HS-27A (cell line): ENCODE results near the gene PHACTR3.

ENCODE experiments used
- DNase-seq: peaks from one replicate; pipeline ENCODE4 v3.0.0-alpha.2; 2012; ENCODE audit warnings: low read depth, missing footprints

Gene PHACTR3

GRCh38 chr20:59817846-59818615, 213.7 kb downstream of the PHACTR3 start:
- DNase-seq, result no peak

- DNase-seq, result no peak
Measured at GRCh38 chr20:59818911-59819310, 214.6 kb downstream of the PHACTR3 start.

GRCh38 chr20:59819496-59820203, 215.3 kb downstream of the PHACTR3 start:
- no peak for DNase-seq

GRCh38 chr20:59820204-59821041, 216.1 kb downstream of the PHACTR3 start:
- no peak for DNase-seq

- DNase-seq, result no peak
Measured at GRCh38 chr20:59821201-59821600, 216.9 kb downstream of the PHACTR3 start.

- DNase-seq, result no peak
Measured at GRCh38 chr20:59821788-59822187, 217.4 kb downstream of the PHACTR3 start.

GRCh38 chr20:59822291-59823029, 218.1 kb downstream of the PHACTR3 start:
- DNase-seq, result no peak

- no peak for DNase-seq
Measured at GRCh38 chr20:59823030-59823423, 218.7 kb downstream of the PHACTR3 start.

GRCh38 chr20:59823491-59824259, 219.3 kb downstream of the PHACTR3 start:
- no peak for DNase-seq

GRCh38 chr20:59824711-59825562, 220.6 kb downstream of the PHACTR3 start:
- no peak for DNase-seq

GRCh38 chr20:59825563-59825920, 221.2 kb downstream of the PHACTR3 start:
- no peak for DNase-seq

GRCh38 chr20:59825944-59826759, 221.8 kb downstream of the PHACTR3 start:
- no peak for DNase-seq

GRCh38 chr20:59827138-59828056, 223.1 kb downstream of the PHACTR3 start:
- DNase-seq, result no peak

- DNase-seq, result no peak
Measured at GRCh38 chr20:59828125-59829053, 224.0 kb downstream of the PHACTR3 start.

- DNase-seq, result no peak
Measured at GRCh38 chr20:59829054-59829785, 224.9 kb downstream of the PHACTR3 start.
